Right cardiac atrium (tissue), 5 donors: ENCODE measurements around the gene GPR42. TPM values are rescaled to one million over a fixed set of nuclear protein-coding genes. Genes with fewer than 3 reads are reported as not detected.
"Not testable (repeated sequence)": the region's sequence is repeated elsewhere in the genome, so short reads cannot be mapped to it uniquely, and the experiment has no call there.

Experiments used
- ATAC-seq, 2 donors: fragments of 200-7000 bp; cut with Tn5 transposase; one replicate each; pipeline versions ENCODE4 v1.8.0 to v1.9.1; 2020; ENCODE audit warnings: moderate library complexity in 2 of 2, mild to moderate bottlenecking in 1 of 2
- DNase-seq, 3 donors: peaks; one replicate each; pipeline ENCODE4 v3.0.0-alpha.2; 2020
- H3K27ac ChIP-seq: one replicate; pipeline ENCODE4 v1.5.1; 2013; ENCODE audit warnings: mild to moderate bottlenecking, low read length, control low read depth, moderate library complexity
- H3K27me3 ChIP-seq: one replicate; pipeline ENCODE4 v1.6.1; 2013; ENCODE audit not compliant: control insufficient read depth, insufficient read depth
- H3K4me1 ChIP-seq: one replicate; pipeline ENCODE4 v1.6.1; 2013; ENCODE audit warnings: low read length; ENCODE audit not compliant: control insufficient read depth, insufficient read depth
- H3K4me3 ChIP-seq: one replicate; pipeline ENCODE4 v1.5.1; 2013; ENCODE audit warnings: low read length, control low read depth
- H3K9me3 ChIP-seq: one replicate; pipeline ENCODE4 v1.6.1; 2013; ENCODE audit warnings: low read length; ENCODE audit not compliant: control insufficient read depth
- WGBS: extraction: QIAGEN DNeasy Blood & Tissue Kit; methylation state at CpG from one replicate; pipeline ENCODE4 v1.1.7; 2013; 5-methylcytosine and 5-hydroxymethylcytosine counted together
- intact Hi-C, 4 donors: fragments of 100-400 bp; cut with DNase I; formaldehyde crosslinking; loops; one replicate each; pipeline versions ENCODE4 v1.11.0 to v1.14.0; 2022 to 2023
- polyA plus RNA-seq: library from polyadenylated mRNA; stranded (reverse); fragments of 200-250 nt; gene quantifications from one replicate; pipeline ENCODE4 v1.2.3, GENCODE V29; 2013
- total RNA-seq, 4 donors: library from RNA; stranded (reverse); fragmentation: NEBNext Ultra II Directional; extraction: Animal tissue kit (Norgen Biotek cat#: 25700); gene quantifications; one replicate each; pipeline ENCODE4 v1.2.1, GENCODE V29; 2021
- donor health status: healthy with polysubstance abuse.
- donor health status: DM: no; HTN: yes; CAD: no.
- donor health status: DM: no; HTN: no; CAD: no.
- donor health status: DM: no; HTN: yes; CAD: no; lungs with severe emphysema.
- donor health status: DM: yes; HTN: yes; CAD: no.

Gene GPR42
- total and polyA plus RNA-seq, 5 donors, result not detected

- Histone ChIP-seq H3K4me1 (no peaks in the 10 kb centered on the region), H3K27me3 (no peaks in the 10 kb centered on the region), H3K4me3 (no peak overlapping the region), H3K27ac (no peak overlapping the region), H3K9me3 (no peaks in the 10 kb centered on the region)
- WGBS, result 65% methylated on average over 1 of the region's 1 CpG
- ATAC-seq, result no peak
- intact Hi-C loops, result no loop called here
- no peak for DNase-seq
These were observed 2.5 kb upstream of the GPR42 start for GRCh38 chr19:35368378-35368777.

- no peak overlapping the region for H3K27ac ChIP-seq
- no peaks in the 10 kb centered on the region for H3K9me3 ChIP-seq
- no peaks in the 10 kb centered on the region for H3K4me1 ChIP-seq
- no peak overlapping the region for H3K4me3 ChIP-seq
- ATAC-seq (no peak), DNase-seq (no peak)
- intact Hi-C loops, result no loop called here
- H3K27me3 ChIP-seq, result no peaks in the 10 kb centered on the region
These were observed 1.3 kb upstream of the GPR42 start for GRCh38 chr19:35369522-35369921.

- H3K4me3 ChIP-seq, result no peak overlapping the region
- no peaks in the 10 kb centered on the region for H3K9me3 ChIP-seq
- no peak for DNase-seq
- no peak for ATAC-seq
- no peaks in the 10 kb centered on the region for H3K27me3 ChIP-seq
- H3K27ac ChIP-seq, result no peak overlapping the region
- intact Hi-C loops, result no loop called here
- H3K4me1 ChIP-seq, result no peaks in the 10 kb centered on the region
- 87% methylated on average over 7 of the region's 7 CpGs for WGBS
These were observed 2.6 kb downstream of the GPR42 start for GRCh38 chr19:35373492-35373891.

- H3K27me3 ChIP-seq, H3K9me3 ChIP-seq, intact Hi-C loops, H3K27ac ChIP-seq, ATAC-seq, DNase-seq, H3K4me1 ChIP-seq, H3K4me3 ChIP-seq: not testable (repeated sequence)
These were observed 3.2 kb downstream of the GPR42 start for GRCh38 chr19:35374031-35374430.

- intact Hi-C loops, result no loop called here
- no peaks in the 10 kb centered on the region for H3K4me1 ChIP-seq
- DNase-seq (no peak), ATAC-seq (no peak)
- H3K4me3 ChIP-seq, result no peak overlapping the region
- 89% methylated on average over 12 of the region's 12 CpGs for WGBS
- no peaks in the 10 kb centered on the region for H3K9me3 ChIP-seq
- no peaks in the 10 kb centered on the region for H3K27me3 ChIP-seq
- no peak overlapping the region for H3K27ac ChIP-seq
These were observed 4.8 kb downstream of the GPR42 start for GRCh38 chr19:35375505-35376307.

- no peak overlapping the region for H3K27ac ChIP-seq
- DNase-seq, result no peak
- no peaks in the 10 kb centered on the region for H3K4me1 ChIP-seq
- H3K4me3 ChIP-seq, result no peak overlapping the region
- no peaks in the 10 kb centered on the region for H3K27me3 ChIP-seq
- no peak for ATAC-seq
- WGBS, result 51% methylated on average over 1 of the region's 1 CpG
- intact Hi-C loops, result no loop called here
- no peaks in the 10 kb centered on the region for H3K9me3 ChIP-seq
These were observed 6.8 kb downstream of the GPR42 start for GRCh38 chr19:35377656-35378055.

GRCh38 chr19:35378356-35378755 lies 7.5 kb downstream of the GPR42 start:
- Histone ChIP-seq H3K9me3 (no peaks in the 10 kb centered on the region), H3K27me3 (no peaks in the 10 kb centered on the region), H3K27ac (no peak overlapping the region), H3K4me1 (peaks cover 2% of the 10 kb centered on the region), H3K4me3 (no peak overlapping the region)
- intact Hi-C loops, result no loop called here
- WGBS, result 97% methylated on average over 3 of the region's 3 CpGs
- ATAC-seq, result no peak
- DNase-seq, result no peak

- H3K27ac ChIP-seq, ATAC-seq, intact Hi-C loops: not testable (repeated sequence)
These were observed 8.7 kb downstream of the GPR42 start for GRCh38 chr19:35379545-35379944.

GRCh38 chr19:35379992-35380391 lies 9.1 kb downstream of the GPR42 start:
- WGBS, result 23% methylated on average over 1 of the region's 1 CpG
- ATAC-seq (no peak), DNase-seq (no peak)

More at GRCh38 chr19:35379545-35379944, 8.7 kb downstream of the GPR42 start:
- DNase-seq, H3K4me3 ChIP-seq, H3K4me1 ChIP-seq, H3K27me3 ChIP-seq, H3K9me3 ChIP-seq: not testable (repeated sequence)
- WGBS, result 96% methylated on average over 5 of the region's 5 CpGs

GRCh38 chr19:35380450-35381124 lies 9.7 kb downstream of the GPR42 start:
- H3K4me1 ChIP-seq, result peaks cover 2% of the 10 kb centered on the region
- no peak overlapping the region for H3K4me3 ChIP-seq
- DNase-seq, result no peak
- intact Hi-C loops, result no loop called here
- 30% methylated on average over 9 of the region's 9 CpGs for WGBS
- no peaks in the 10 kb centered on the region for H3K9me3 ChIP-seq
- ATAC-seq, result peak in 1 of 2 donors; percentile 55
- H3K27me3 ChIP-seq, result no peaks in the 10 kb centered on the region
- H3K27ac ChIP-seq, result no peak overlapping the region

More at GRCh38 chr19:35379992-35380391, 9.1 kb downstream of the GPR42 start:
- Histone ChIP-seq H3K27me3 (no peaks in the 10 kb centered on the region), H3K27ac (no peak overlapping the region), H3K9me3 (no peaks in the 10 kb centered on the region), H3K4me1 (peaks cover 2% of the 10 kb centered on the region), H3K4me3 (no peak overlapping the region)
- intact Hi-C loops, result no loop called here

GRCh38 chr19:35381318-35381717 lies 10.4 kb downstream of the GPR42 start:
- no peaks in the 10 kb centered on the region for H3K27me3 ChIP-seq
- DNase-seq (no peak), ATAC-seq (no peak)
- no peak overlapping the region for H3K27ac ChIP-seq
- WGBS, result 59% methylated on average over 3 of the region's 3 CpGs
- no peak overlapping the region for H3K4me3 ChIP-seq
- peaks cover 2% of the 10 kb centered on the region for H3K4me1 ChIP-seq
- intact Hi-C loops, result no loop called here
- H3K9me3 ChIP-seq, result no peaks in the 10 kb centered on the region
